ENCODE measurements around the gene ACACA.

ACACA gene

GRCh38 chr17:37051381-37051780, 355.3 kb downstream of the ACACA start:
- H3K36me3 ChIP-seq (ENCODE audit: control insufficient read depth, insufficient read depth, low read length) = no peaks in the 10 kb centered on the region
- peaks cover 8% of the 10 kb centered on the region for H3K4me1 ChIP-seq (ENCODE audit: control insufficient read depth, insufficient read depth, low read length)
- H3K9ac ChIP-seq (ENCODE audit: low read depth, low read length) = no peak overlapping the region
- no peaks in the 10 kb centered on the region for H3K9me3 ChIP-seq (ENCODE audit: control insufficient read depth, insufficient read depth, low read length)
- no peak overlapping the region for H3K4me3 ChIP-seq (ENCODE audit: low read depth, low read length)
- no peaks in the 10 kb centered on the region for H3K27me3 ChIP-seq (ENCODE audit: control insufficient read depth, insufficient read depth, low read length)

DNA sequence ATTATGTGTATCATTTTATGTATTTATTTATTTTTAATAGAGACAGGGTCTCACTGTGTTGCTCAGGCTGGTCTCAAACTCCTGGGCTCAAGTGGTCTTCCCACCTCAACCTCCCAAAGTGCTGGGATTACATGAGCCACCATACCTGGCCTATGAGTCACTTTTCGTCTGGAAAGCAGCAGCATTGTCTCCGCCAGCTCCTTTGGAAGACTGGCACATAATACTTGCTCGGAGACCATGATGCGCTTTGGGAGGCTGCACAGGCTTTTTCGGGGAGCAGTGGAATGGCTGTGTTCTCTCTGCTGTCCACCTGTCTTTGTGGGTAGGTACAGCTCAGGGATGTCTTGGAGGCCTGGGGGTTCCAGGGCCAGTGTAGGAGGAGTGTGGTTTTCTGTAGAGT, 355.7 kb downstream of the ACACA start:
- Histone ChIP-seq H3K36me3 (ENCODE audit: control insufficient read depth, insufficient read depth, low read length) (no peaks in the 10 kb centered on the region), H3K4me3 (ENCODE audit: low read depth, low read length) (no peak overlapping the region), H3K9me3 (ENCODE audit: control insufficient read depth, insufficient read depth, low read length) (no peaks in the 10 kb centered on the region), H3K4me1 (ENCODE audit: control insufficient read depth, insufficient read depth, low read length) (peaks cover 11% of the 10 kb centered on the region), H3K9ac (ENCODE audit: low read depth, low read length) (no peak overlapping the region), H3K27me3 (ENCODE audit: control insufficient read depth, insufficient read depth, low read length) (no peaks in the 10 kb centered on the region)

DNA sequence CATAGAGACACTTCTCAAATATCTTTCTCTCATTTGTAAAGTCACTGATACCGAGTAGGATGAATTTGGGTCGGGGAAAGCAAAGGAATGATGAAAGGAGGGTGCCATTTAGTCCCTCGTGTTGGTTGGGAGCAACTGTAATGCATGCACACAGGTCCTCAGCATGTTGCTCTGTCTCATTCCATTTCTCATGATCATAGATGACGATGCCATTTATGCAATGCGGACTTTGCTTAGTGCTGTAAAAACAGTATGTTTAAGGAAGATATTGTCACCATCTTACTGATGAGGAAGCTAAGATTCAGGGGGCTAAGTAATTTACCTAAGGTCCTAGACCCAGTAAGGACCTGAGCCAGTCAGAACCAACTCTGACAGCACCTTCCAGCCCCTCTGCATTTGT, 357.8 kb downstream of the ACACA start:
- H3K9ac ChIP-seq (ENCODE audit: low read depth, low read length) = no peak overlapping the region
- peaks cover 24% of the 10 kb centered on the region for H3K4me1 ChIP-seq (ENCODE audit: control insufficient read depth, insufficient read depth, low read length)
- no peaks in the 10 kb centered on the region for H3K36me3 ChIP-seq (ENCODE audit: control insufficient read depth, insufficient read depth, low read length)
- H3K27me3 ChIP-seq (ENCODE audit: control insufficient read depth, insufficient read depth, low read length) = no peaks in the 10 kb centered on the region
- H3K4me3 ChIP-seq (ENCODE audit: low read depth, low read length) = no peak overlapping the region
- no peaks in the 10 kb centered on the region for H3K9me3 ChIP-seq (ENCODE audit: control insufficient read depth, insufficient read depth, low read length)

- H3K27me3 ChIP-seq (ENCODE audit: control insufficient read depth, insufficient read depth, low read length) = no peaks in the 10 kb centered on the region
- H3K4me1 ChIP-seq (ENCODE audit: control insufficient read depth, insufficient read depth, low read length) = peaks cover 30% of the 10 kb centered on the region
- H3K9me3 ChIP-seq (ENCODE audit: control insufficient read depth, insufficient read depth, low read length) = no peaks in the 10 kb centered on the region
- no peak overlapping the region for H3K4me3 ChIP-seq (ENCODE audit: low read depth, low read length)
- H3K9ac ChIP-seq (ENCODE audit: low read depth, low read length) = no peak overlapping the region
- no peaks in the 10 kb centered on the region for H3K36me3 ChIP-seq (ENCODE audit: control insufficient read depth, insufficient read depth, low read length)
These were observed 359.0 kb downstream of the ACACA start for GRCh38 chr17:37047631-37048104.

- no peaks in the 10 kb centered on the region for H3K36me3 ChIP-seq (ENCODE audit: control insufficient read depth, insufficient read depth, low read length)
- H3K9me3 ChIP-seq (ENCODE audit: control insufficient read depth, insufficient read depth, low read length) = no peaks in the 10 kb centered on the region
- peaks cover 30% of the 10 kb centered on the region for H3K4me1 ChIP-seq (ENCODE audit: control insufficient read depth, insufficient read depth, low read length)
- H3K4me3 ChIP-seq (ENCODE audit: low read depth, low read length) = no peak overlapping the region
- no peak overlapping the region for H3K9ac ChIP-seq (ENCODE audit: low read depth, low read length)
- no peaks in the 10 kb centered on the region for H3K27me3 ChIP-seq (ENCODE audit: control insufficient read depth, insufficient read depth, low read length)
These were observed 361.2 kb downstream of the ACACA start for GRCh38 chr17:37045351-37045922.

- Histone ChIP-seq H3K9me3 (ENCODE audit: control insufficient read depth, insufficient read depth, low read length) (no peaks in the 10 kb centered on the region), H3K4me3 (ENCODE audit: low read depth, low read length) (no peak overlapping the region), H3K4me1 (ENCODE audit: control insufficient read depth, insufficient read depth, low read length) (peaks cover 30% of the 10 kb centered on the region), H3K27me3 (ENCODE audit: control insufficient read depth, insufficient read depth, low read length) (no peaks in the 10 kb centered on the region), H3K9ac (ENCODE audit: low read depth, low read length) (no peak overlapping the region), H3K36me3 (ENCODE audit: control insufficient read depth, insufficient read depth, low read length) (no peaks in the 10 kb centered on the region)
These were observed 363.4 kb downstream of the ACACA start for GRCh38 chr17:37043201-37043600.

GRCh38 chr17:37041932-37042331, 364.7 kb downstream of the ACACA start:
- Histone ChIP-seq H3K4me1 (ENCODE audit: control insufficient read depth, insufficient read depth, low read length) (peaks cover 26% of the 10 kb centered on the region), H3K36me3 (ENCODE audit: control insufficient read depth, insufficient read depth, low read length) (no peaks in the 10 kb centered on the region)

GRCh38 chr17:37039269-37039668, 367.4 kb downstream of the ACACA start:
- H3K36me3 ChIP-seq (ENCODE audit: control insufficient read depth, insufficient read depth, low read length) = no peaks in the 10 kb centered on the region
- H3K4me1 ChIP-seq (ENCODE audit: control insufficient read depth, insufficient read depth, low read length) = peaks cover 12% of the 10 kb centered on the region
- no peak overlapping the region for H3K4me3 ChIP-seq (ENCODE audit: low read depth, low read length)
- no peaks in the 10 kb centered on the region for H3K27me3 ChIP-seq (ENCODE audit: control insufficient read depth, insufficient read depth, low read length)
- no peak overlapping the region for H3K9ac ChIP-seq (ENCODE audit: low read depth, low read length)
- no peaks in the 10 kb centered on the region for H3K9me3 ChIP-seq (ENCODE audit: control insufficient read depth, insufficient read depth, low read length)

More at GRCh38 chr17:37041932-37042331, 364.7 kb downstream of the ACACA start:
- H3K9me3 ChIP-seq (ENCODE audit: control insufficient read depth, insufficient read depth, low read length) = no peaks in the 10 kb centered on the region
- no peak overlapping the region for H3K4me3 ChIP-seq (ENCODE audit: low read depth, low read length)
- H3K9ac ChIP-seq (ENCODE audit: low read depth, low read length) = no peak overlapping the region
- H3K27me3 ChIP-seq (ENCODE audit: control insufficient read depth, insufficient read depth, low read length) = no peaks in the 10 kb centered on the region

DNA sequence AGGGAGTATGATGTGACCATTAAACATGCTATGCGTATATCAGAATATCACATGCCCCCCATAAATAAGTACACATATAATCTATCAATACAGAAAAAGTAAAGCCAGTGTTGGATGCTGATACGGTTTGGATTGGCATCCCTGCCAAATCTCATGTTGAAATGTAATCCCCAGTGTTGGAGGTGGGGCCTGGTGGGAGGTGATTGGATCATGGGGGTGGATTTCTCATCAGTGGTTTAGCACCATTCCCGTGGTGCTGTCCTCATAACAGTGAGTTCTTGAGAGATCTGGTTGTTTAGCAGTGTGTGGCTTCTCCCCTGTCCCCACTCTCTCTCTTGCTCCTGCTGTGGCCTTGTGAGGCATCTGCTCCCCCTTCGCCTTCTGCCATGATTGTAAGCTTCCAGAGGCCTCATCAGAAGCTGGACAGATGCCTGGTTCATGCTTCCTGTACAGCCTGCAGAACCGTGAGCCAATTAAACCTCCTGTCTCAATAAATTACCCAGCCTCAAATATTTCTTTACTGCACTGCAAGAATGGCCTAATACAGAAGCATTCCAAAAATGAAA, 369.0 kb downstream of the ACACA start:
- H3K9ac ChIP-seq (ENCODE audit: low read depth, low read length) = no peak overlapping the region
- no peaks in the 10 kb centered on the region for H3K27me3 ChIP-seq (ENCODE audit: control insufficient read depth, insufficient read depth, low read length)
- peaks cover 4% of the 10 kb centered on the region for H3K4me1 ChIP-seq (ENCODE audit: control insufficient read depth, insufficient read depth, low read length)
- H3K36me3 ChIP-seq (ENCODE audit: control insufficient read depth, insufficient read depth, low read length) = no peaks in the 10 kb centered on the region
- no peak overlapping the region for H3K4me3 ChIP-seq (ENCODE audit: low read depth, low read length)
- H3K9me3 ChIP-seq (ENCODE audit: control insufficient read depth, insufficient read depth, low read length) = no peaks in the 10 kb centered on the region
